Breast epithelium (tissue), 3 donors: ENCODE results near the gene NAALAD2.

Experiments
- POLR2A ChIP-seq: fragments of 450-650 bp; IDR thresholded peaks from one replicate; pipeline ENCODE4 v1.6.1; 2016; ENCODE audit warnings: antibody characterized with exemption, mild to moderate bottlenecking, moderate library complexity
- TF ChIP-seq, protein P1 (sequence below), 3 donors: fragments of 450-650 bp; IDR thresholded peaks; one replicate each; pipeline ENCODE4 v1.5.1; 2016 to 2017; ENCODE audit warnings: antibody characterized with exemption in 3 of 3, mild to moderate bottlenecking in 3 of 3, moderate library complexity in 3 of 3

- TF ChIP-seq, protein P1, sequence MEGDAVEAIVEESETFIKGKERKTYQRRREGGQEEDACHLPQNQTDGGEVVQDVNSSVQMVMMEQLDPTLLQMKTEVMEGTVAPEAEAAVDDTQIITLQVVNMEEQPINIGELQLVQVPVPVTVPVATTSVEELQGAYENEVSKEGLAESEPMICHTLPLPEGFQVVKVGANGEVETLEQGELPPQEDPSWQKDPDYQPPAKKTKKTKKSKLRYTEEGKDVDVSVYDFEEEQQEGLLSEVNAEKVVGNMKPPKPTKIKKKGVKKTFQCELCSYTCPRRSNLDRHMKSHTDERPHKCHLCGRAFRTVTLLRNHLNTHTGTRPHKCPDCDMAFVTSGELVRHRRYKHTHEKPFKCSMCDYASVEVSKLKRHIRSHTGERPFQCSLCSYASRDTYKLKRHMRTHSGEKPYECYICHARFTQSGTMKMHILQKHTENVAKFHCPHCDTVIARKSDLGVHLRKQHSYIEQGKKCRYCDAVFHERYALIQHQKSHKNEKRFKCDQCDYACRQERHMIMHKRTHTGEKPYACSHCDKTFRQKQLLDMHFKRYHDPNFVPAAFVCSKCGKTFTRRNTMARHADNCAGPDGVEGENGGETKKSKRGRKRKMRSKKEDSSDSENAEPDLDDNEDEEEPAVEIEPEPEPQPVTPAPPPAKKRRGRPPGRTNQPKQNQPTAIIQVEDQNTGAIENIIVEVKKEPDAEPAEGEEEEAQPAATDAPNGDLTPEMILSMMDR (IDR thresholded peaks at IDR 0.05) = no peak
- TF ChIP-seq POLR2A = no peak
These were observed 84.1 kb downstream of the NAALAD2 start for GRCh38 chr11:90218606-90219005.
